Measurements from ENCODE around the gene OR2AJ1. TPM values are rescaled to one million over a fixed set of nuclear protein-coding genes. Genes with fewer than 3 reads are reported as not detected.

OR2AJ1 gene, protein sequence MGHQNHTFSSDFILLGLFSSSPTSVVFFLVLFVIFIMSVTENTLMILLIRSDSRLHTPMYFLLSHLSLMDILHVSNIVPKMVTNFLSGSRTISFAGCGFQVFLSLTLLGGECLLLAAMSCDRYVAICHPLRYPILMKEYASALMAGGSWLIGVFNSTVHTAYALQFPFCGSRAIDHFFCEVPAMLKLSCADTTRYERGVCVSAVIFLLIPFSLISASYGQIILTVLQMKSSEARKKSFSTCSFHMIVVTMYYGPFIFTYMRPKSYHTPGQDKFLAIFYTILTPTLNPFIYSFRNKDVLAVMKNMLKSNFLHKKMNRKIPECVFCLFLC
- not detected in 2 replicates for total RNA-seq

GRCh38 chr1:247924868-247925267, at the start of gene OR2AJ1:
TSS of gene OR2AJ1 (plus strand) at chr1:247924889. CDS start at chr1:247933769, 8,880 bp downstream.
- no peak for DNase-seq (ENCODE audit: low read depth)
- TF ChIP-seq, protein P1, sequence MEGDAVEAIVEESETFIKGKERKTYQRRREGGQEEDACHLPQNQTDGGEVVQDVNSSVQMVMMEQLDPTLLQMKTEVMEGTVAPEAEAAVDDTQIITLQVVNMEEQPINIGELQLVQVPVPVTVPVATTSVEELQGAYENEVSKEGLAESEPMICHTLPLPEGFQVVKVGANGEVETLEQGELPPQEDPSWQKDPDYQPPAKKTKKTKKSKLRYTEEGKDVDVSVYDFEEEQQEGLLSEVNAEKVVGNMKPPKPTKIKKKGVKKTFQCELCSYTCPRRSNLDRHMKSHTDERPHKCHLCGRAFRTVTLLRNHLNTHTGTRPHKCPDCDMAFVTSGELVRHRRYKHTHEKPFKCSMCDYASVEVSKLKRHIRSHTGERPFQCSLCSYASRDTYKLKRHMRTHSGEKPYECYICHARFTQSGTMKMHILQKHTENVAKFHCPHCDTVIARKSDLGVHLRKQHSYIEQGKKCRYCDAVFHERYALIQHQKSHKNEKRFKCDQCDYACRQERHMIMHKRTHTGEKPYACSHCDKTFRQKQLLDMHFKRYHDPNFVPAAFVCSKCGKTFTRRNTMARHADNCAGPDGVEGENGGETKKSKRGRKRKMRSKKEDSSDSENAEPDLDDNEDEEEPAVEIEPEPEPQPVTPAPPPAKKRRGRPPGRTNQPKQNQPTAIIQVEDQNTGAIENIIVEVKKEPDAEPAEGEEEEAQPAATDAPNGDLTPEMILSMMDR (conservative IDR thresholded peaks at IDR 0.05; ENCODE audit: low read depth, low read length) = no peak
- no peak within 1 kb of the TSS for H3K4me3 ChIP-seq (ENCODE audit: low read depth, low read length)

GRCh38 chr1:247883346-247883745, 41.3 kb upstream of the OR2AJ1 start:
- no peak overlapping the region for H3K4me3 ChIP-seq (ENCODE audit: low read depth, low read length)
- TF ChIP-seq, protein P1 (conservative IDR thresholded peaks at IDR 0.05; ENCODE audit: low read depth, low read length) = no peak
- DNase-seq (ENCODE audit: low read depth) = no peak

DNA sequence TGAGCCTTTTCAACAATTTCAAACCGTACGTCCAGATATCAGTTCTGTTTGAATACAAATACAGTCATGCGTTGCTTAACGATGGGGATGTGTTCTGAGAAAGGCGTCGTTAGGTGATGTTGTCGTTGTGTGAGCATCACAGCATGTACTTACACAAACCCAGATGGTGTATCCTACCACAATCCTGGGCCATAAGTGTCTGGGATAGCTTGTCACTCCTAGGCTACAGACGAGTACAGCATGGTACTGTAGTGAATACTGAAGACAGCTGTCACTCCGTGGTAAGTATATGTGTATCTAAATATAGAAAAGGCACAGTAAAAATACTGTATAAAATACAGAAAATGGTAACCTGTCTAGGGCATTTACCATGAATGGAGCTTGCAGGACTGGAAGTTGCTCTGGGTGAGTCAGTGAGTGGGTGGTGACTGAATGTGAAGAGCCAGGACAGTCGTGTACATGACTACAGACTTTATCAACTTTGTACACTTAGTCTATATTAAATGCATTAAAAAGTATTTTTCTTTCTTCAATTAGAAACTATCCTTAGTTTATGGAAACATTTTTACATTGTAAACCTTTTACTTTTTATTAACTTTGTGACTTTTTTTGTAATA, 39.8 kb upstream of the OR2AJ1 start:
- DNase-seq (ENCODE audit: low read depth) = no peak
- TF ChIP-seq, protein P1 (conservative IDR thresholded peaks at IDR 0.05; ENCODE audit: low read depth, low read length) = no peak

GRCh38 chr1:247895163-247895637, 29.5 kb upstream of the OR2AJ1 start, which contains the start of gene OR2W3:
TSS of gene OR2W3 (plus strand) at chr1:247895587. CDS start at chr1:247895587, 0 bp downstream.
- H3K4me3 ChIP-seq (ENCODE audit: low read depth, low read length) = no peak within 1 kb of the TSS
- no peak for DNase-seq (ENCODE audit: low read depth)
- TF ChIP-seq, protein P1 (conservative IDR thresholded peaks at IDR 0.05; ENCODE audit: low read depth, low read length) = no peak

More for the DNA sequence above, 39.8 kb upstream of the OR2AJ1 start:
- no peak overlapping the region for H3K4me3 ChIP-seq (ENCODE audit: low read depth, low read length)

DNA sequence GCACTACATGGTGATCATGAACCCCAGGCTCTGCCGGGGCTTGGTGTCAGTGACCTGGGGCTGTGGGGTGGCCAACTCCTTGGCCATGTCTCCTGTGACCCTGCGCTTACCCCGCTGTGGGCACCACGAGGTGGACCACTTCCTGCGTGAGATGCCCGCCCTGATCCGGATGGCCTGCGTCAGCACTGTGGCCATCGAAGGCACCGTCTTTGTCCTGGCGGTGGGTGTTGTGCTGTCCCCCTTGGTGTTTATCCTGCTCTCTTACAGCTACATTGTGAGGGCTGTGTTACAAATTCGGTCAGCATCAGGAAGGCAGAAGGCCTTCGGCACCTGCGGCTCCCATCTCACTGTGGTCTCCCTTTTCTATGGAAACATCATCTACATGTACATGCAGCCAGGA, 28.7 kb upstream of the OR2AJ1 start:
- H3K4me3 ChIP-seq (ENCODE audit: low read depth, low read length) = no peak overlapping the region
- DNase-seq (ENCODE audit: low read depth) = no peak
- TF ChIP-seq, protein P1 (conservative IDR thresholded peaks at IDR 0.05; ENCODE audit: low read depth, low read length) = no peak

DNA sequence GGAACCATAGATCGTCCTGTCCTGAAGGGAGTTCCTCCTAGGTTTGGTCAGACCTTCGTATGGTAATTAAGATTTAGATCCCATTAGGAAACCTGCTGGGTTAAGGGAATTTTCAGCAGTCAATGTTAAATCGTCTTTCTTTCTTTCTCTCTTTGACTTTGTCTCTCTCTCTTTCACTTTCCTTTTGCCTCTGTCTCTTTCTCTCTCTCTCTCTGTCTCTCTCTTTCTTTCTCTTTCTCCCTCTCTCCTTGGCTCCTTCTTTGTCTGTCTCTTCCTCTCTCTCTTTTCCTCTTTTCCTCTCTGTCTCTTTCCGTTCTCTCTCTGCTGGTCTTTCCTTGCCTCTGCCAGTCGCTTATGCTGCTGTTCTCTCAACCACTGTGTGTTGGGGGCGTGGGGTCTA, 20.6 kb upstream of the OR2AJ1 start:
- TF ChIP-seq, protein P1 (conservative IDR thresholded peaks at IDR 0.05; ENCODE audit: low read depth, low read length) = no peak
- H3K4me3 ChIP-seq (ENCODE audit: low read depth, low read length) = no peak overlapping the region
- DNase-seq (ENCODE audit: low read depth) = no peak

Measured in epithelial cell of proximal tubule (primary cell).